ENCODE measurements around the gene DNAJC27.

DNA sequence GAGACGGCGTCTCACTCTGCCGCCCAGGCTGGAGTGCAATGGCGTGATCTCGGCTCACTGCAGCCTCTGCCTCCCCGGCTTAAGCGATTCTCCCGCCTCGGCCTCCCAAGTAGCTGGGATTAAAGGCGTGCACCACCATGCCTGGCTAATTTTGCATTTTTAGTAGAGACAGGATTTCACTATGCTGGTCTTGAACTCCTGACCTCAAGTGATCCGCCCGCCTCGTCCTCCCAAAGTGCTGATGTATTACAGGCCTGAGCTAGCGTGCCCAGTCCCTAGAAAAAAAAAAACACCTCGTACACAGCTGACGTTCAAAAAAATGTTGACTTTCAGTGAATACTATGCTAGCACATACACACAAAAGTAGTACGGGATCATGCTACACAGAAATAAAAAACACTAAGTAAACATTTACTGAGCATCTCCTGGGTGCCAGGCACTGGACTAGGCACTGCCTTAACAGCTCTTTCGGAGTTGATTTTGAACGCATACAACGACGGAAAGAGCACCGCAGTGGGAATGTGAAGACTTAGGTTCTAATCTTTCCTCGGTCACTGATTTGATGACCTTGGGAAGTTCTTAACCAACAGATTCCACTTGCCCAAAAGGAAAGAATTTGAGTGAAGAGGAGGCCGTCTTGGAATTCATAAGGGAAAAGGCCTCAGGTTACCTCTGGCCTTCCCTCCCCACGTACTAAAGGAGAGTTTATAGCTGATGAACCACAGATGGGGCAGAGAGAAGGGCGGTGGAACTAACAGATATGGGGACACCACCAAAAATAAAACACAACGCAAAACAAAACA, 1.1 kb downstream of the DNAJC27 start:
- TF ChIP-seq, protein P1, sequence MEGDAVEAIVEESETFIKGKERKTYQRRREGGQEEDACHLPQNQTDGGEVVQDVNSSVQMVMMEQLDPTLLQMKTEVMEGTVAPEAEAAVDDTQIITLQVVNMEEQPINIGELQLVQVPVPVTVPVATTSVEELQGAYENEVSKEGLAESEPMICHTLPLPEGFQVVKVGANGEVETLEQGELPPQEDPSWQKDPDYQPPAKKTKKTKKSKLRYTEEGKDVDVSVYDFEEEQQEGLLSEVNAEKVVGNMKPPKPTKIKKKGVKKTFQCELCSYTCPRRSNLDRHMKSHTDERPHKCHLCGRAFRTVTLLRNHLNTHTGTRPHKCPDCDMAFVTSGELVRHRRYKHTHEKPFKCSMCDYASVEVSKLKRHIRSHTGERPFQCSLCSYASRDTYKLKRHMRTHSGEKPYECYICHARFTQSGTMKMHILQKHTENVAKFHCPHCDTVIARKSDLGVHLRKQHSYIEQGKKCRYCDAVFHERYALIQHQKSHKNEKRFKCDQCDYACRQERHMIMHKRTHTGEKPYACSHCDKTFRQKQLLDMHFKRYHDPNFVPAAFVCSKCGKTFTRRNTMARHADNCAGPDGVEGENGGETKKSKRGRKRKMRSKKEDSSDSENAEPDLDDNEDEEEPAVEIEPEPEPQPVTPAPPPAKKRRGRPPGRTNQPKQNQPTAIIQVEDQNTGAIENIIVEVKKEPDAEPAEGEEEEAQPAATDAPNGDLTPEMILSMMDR (conservative IDR thresholded peaks at IDR 0.05), result no peak
- TF ChIP-seq EZH2 (IDR thresholded peaks at IDR 0.05; ENCODE audit: low read depth), result no peak
